ENCODE data around the gene WIZ.
"Not testable (repeated sequence)": the region's sequence is repeated elsewhere in the genome, so short reads cannot be mapped to it uniquely, and the experiment has no call there.

Gene WIZ

GRCh38 chr19:15428956-15429824 lies 20.6 kb downstream of the WIZ start:
- no peak for DNase-seq

DNA sequence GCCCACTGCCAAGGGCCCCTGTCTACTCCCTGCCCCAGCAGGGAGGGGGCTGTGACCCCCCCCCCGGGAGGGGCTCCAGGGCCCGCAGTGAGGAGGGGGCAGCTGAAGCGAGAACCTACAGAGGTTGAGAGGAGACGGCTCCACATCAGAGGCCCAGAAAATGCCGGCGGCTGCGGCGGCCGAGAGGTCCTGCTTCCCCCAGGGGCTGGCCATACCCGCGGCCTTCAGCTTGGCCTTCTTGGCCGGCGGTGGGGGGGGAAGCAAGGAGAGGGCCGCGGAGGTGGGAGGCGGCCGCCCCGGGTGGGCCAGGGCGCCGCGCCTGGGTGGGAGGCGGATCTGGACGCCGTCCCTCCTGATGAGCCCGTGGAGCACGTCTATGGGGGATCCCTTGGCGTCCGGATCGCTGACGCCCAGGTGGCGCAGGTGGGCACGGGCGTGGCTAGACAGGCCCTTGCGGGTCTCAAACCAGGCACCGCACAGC lies 21.7 kb downstream of the WIZ start:
- no peak for DNase-seq

DNA sequence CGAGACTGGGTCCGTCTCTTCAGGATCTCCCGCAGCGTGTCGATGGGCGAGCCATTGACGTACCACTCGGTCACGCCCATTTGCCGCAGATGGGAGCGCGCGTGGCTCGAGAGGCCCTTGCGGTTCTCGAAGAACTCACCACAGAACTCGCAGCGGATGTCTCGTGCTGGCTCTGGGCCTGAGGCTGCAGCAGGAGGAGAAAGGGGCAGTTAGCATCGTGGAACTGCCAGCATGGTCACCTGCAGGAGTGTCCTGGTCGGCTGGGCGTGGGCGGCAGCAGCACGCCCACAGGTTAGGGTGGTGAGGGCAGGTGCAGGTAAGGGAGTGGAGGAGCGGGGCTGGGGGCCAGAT lies 22.4 kb downstream of the WIZ start:
- no peak for DNase-seq

DNA sequence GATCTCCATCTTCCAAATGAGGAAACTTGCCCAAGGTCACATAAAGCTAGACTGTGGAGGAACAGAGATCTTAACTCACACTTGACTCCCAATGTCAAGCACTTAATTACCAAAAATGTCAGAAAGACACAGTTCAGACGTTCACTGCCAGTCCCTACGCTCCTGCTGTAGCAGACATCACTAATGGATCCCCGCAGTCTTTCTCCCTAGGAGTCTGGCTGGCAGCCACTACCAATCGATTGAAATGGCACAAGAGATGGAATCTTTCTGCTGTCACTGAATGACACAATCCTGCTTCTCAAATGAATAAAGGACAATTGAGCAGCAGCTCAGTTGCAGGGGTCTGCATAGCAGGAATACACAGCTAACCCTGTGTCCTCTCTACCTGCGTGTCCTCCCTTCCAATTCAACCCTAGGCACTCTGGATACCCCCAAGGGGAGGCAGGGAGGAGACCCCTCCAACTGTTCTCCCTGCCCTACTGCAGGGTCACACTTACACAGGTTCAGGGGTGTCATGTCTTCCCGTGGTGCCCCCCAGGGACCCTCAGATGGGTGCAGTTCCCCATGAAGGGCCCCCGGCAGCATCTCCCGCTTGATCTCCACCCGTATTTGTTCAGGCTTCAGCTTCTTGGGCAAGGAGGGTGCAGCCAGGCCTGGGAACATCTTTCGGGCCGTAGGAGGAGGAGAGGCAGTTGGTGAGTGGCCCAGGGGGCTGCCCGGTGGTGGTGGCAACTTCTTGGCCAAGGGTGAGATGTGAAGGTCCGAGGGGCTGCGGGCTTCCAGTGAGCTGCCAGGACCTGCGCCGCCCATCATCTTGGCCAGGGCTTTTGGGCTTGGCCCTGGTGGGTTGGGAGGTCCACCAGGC lies 23.0 kb downstream of the WIZ start:
- DNase-seq, result no peak

DNA sequence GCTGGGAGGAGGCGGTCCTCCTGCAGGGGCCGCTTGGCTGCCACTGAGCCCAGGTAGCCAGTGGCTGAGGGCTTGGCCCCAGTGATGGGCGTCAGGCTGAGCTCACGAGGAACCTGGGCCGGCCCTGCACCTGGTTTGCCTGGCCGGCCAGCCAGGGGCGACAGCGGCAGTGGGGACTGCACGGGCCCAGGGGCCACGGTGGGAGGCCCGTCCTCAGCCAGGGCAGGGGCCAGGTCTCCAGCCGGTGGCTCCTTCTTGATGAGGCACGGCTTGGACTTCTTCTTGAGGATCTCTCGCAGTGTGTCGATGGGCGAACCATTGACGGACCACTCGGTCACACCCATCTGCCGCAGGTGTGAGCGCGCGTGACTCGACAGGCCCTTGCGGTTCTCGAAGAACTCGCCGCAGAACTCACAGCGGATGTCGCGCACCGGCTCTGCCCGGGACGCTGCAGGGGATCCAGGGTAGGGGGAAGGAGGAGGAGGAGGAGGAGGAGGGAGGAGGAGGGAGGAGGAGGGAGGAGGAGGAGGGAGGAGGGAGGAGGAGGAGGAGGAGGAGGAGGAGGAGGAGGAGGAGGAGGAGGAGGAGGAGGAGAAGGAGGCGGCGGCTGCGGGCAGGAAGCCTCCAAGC lies 24.3 kb downstream of the WIZ start:
- no peak for DNase-seq

- no peak for DNase-seq
Measured at GRCh38 chr19:15424692-15425272, 25.0 kb downstream of the WIZ start.

DNA sequence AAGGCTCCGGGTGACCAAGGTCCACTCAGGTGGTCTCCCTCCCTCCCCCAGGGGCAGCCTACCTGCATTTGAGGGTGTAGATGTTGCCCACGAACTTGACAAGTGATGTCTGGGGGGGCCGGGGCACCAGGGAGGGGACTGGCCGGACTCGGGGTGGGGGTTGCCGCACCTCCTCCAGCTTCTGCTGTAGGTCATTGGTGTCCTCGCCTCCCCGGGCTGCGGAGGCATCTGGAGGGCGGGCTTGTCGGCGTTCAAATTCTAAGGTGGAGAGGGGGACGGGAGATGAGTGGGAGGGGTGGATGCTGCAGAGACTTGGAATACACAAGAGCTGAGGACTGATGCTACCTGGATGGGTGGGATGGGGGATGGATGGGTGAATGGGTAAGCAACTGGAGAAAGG lies 25.6 kb downstream of the WIZ start:
- DNase-seq, result no peak

DNA sequence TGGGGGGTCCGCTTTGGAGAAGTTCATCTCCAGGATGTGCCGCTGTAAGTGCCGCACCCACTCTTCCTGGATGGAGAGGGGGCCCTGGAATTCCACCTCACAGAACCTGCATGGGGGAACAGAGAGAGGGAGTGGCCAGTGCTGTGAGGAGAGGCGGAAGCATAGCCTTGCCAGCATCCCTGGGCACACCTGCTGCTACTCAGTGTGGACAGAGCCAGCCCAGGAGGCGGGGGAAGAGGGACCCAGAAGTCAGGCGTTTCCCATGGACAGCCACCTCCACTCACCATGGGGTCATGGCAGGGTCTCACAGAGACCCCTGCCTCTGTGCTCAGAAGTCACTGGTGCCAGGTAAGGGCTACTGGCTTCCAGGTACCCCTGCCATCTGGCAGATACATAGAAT lies 26.6 kb downstream of the WIZ start:
- DNase-seq, result no peak

DNA sequence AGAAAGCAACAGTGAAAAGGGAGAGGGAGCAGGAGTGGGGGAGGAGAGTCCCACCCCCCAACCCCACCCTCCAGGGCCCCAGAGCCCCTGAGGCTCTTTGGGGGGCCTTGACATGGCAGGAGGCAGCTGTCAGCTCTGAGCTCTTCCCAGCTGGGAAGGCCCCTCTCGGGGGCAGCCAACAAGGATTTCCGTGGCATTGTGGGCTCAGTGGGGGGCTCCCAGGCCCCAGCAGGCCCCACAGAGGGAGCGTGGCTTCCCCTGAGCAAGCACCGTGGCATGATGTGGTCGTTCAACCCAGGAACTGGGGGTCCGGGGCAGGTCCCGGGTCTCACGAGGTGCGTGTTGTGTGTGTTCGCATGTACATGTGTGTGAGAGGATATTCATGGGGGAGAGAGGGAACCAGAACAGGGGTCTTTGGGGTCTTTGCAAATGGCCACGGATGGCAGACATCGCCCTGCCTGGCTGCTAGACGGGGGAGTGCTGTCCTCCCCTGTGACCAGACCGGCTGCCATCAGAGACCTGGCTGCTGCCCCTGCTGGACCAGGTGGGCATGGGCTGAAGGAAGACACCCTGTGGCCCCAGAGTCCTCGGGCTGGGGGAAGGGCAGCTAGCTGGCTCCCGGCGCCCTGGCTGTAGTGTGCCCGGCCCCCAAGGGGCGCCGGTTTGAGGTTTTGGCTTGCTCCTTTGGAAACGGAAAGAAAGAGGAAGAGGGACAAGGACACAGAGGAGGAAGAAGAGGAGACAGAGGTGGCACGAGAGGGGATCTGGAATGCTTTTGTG lies 27.3 kb downstream of the WIZ start:
- DNase-seq, result no peak

GRCh38 chr19:15421721-15422260 lies 28.0 kb downstream of the WIZ start:
- no peak for DNase-seq

GRCh38 chr19:15421136-15421695 lies 28.5 kb downstream of the WIZ start:
- DNase-seq, result no peak

DNA sequence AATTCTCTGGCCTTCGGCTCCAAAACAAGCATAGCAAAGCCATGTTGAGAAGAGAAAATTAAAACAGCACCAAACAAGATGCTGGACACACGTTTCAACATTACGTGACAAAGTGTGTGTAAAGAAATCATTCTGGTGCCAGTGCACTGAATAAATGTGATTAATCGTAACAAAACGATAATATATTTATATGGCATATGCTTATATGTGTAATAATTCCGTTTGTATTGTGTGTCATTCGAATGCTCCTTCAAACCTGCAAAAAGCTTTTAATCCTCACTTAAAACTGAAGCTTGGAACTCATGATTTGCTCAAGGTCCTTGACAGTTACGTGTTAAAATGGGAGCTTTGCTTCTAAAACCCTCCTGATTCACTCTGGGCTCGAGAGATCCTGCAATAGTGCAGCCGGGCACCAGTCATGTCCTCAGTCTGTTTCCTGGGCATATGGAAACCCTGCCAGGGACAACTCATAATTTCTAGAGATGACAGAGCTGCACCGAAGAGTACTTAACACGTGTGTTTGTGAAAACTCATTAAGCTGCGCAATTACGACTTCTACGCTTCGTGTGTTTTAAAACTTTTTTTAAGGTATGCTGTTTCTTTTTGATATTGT lies 30.2 kb downstream of the WIZ start:
- no peak for DNase-seq

- peak; percentile 100 for DNase-seq
Measured at GRCh38 chr19:15418579-15419412, 31.0 kb downstream of the WIZ start, which contains the start of gene AKAP8L. AKAP8L (minus strand) TSS chr19:15418988; CDS start chr19:15418923, 65 bp downstream.

DNA sequence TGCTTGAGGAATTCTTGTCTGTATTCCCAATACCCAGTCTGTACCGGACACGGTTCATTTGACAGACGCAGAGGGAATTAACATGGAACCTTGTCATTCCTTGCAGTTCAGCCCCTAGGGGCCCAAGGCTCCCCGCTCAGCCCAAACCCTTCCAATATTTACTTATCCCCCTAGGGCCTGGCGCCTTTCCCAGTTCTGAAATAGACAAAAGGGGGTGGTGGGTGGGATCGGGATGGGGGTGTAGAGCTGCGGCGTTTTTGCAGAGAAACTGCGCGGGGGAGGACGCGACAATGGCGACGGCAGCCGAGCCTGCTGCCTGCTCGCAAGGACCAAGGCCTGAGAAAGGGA lies 31.6 kb downstream of the WIZ start:
- DNase-seq, result no peak

GRCh38 chr19:15417699-15418098 lies 32.1 kb downstream of the WIZ start:
- DNase-seq, result no peak

- DNase-seq, result no peak
Measured at GRCh38 chr19:15412832-15413231, 36.9 kb downstream of the WIZ start.

- DNase-seq, result not testable (repeated sequence)
Measured at GRCh38 chr19:15411351-15411750, 38.4 kb downstream of the WIZ start.

GRCh38 chr19:15404780-15405211 lies 45.0 kb downstream of the WIZ start:
- DNase-seq, result no peak

GRCh38 chr19:15404097-15404779 lies 45.5 kb downstream of the WIZ start:
- DNase-seq, result no peak

DNA sequence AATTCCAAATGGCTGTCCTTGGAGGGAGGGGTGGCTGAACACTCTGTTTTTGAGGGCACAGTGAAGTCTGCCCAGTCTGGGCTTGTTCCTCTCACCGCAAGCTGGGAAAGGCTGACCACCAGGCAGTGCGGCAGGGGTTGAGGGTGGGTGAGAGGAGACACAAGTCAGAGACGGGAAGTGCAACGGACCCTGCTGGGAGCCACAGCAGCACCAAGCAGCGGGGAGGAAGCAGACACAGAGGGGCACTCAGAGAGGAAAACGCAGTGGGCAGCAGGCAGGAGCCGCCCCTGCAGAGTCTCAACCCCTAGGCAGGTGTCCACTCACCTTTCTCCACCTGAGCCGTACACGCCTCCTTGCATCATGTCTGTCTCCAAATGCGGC lies 46.6 kb downstream of the WIZ start:
- no peak for DNase-seq

Measured in Kasumi-1 (cell line).